ENCODE measurements around the gene TRIM71.

Gene TRIM71

GRCh38 chr3:32856355-32856889 is 38.6 kb downstream of the TRIM71 start:
- Histone ChIP-seq H3K4me3 (ENCODE audit: low read length, poor library complexity, severe bottlenecking) (no peak overlapping the region), H3K9me2 (replicated peaks; ENCODE audit: low read depth, low read length) (no peaks in the 10 kb centered on the region), H3K9me3 (ENCODE audit: insufficient read depth, low read depth, low read length) (no peaks in the 10 kb centered on the region), H3K4me2 (ENCODE audit: low read depth, low read length, poor library complexity, severe bottlenecking) (no peak overlapping the region), H3K36me3 (ENCODE audit: insufficient read depth, low read length) (peaks cover 6% of the 10 kb centered on the region; the same call in 1 of the 2 replicates), H3F3A (ENCODE audit: low read depth) (no peaks in the 10 kb centered on the region), H3K9ac (ENCODE audit: low read depth, low read length, poor library complexity, severe bottlenecking) (no peak overlapping the region), H3K4me1 (ENCODE audit: insufficient read depth, low read length, poor library complexity, severe bottlenecking) (peaks cover 36% of the 10 kb centered on the region), H4K20me1 (ENCODE audit: insufficient read depth, low read length, poor library complexity, severe bottlenecking) (peaks cover 7% of the 10 kb centered on the region), H2AFZ (ENCODE audit: low read length) (no peak overlapping the region), H3K79me2 (ENCODE audit: insufficient read depth, low read length) (peaks cover 92% of the 10 kb centered on the region), H3K27me3 (ENCODE audit: insufficient read depth, low read length, poor library complexity, severe bottlenecking) (no peaks in the 10 kb centered on the region)
- TF ChIP-seq CTCF (conservative IDR thresholded peaks at IDR 0.05; ENCODE audit: low read length), result no peak
- no peak for TF ChIP-seq EZH2phosphoT487 (IDR thresholded peaks at IDR 0.05; ENCODE audit: borderline replicate concordance)

GRCh38 chr3:32856901-32857507 is 39.2 kb downstream of the TRIM71 start:
- no peak overlapping the region for H3K9ac ChIP-seq (ENCODE audit: low read depth, low read length, poor library complexity, severe bottlenecking)
- H3K9me3 ChIP-seq (ENCODE audit: insufficient read depth, low read depth, low read length), result no peaks in the 10 kb centered on the region
- H3F3A ChIP-seq (ENCODE audit: low read depth), result no peaks in the 10 kb centered on the region
- peaks cover 92% of the 10 kb centered on the region for H3K79me2 ChIP-seq (ENCODE audit: insufficient read depth, low read length)
- H3K9me2 ChIP-seq (replicated peaks; ENCODE audit: low read depth, low read length), result no peaks in the 10 kb centered on the region
- H4K20me1 ChIP-seq (ENCODE audit: insufficient read depth, low read length, poor library complexity, severe bottlenecking), result peaks cover 7% of the 10 kb centered on the region
- no peak overlapping the region for H2AFZ ChIP-seq (ENCODE audit: low read length)
- no peak overlapping the region for H3K4me2 ChIP-seq (ENCODE audit: low read depth, low read length, poor library complexity, severe bottlenecking)
- no peak overlapping the region for H3K4me3 ChIP-seq (ENCODE audit: low read length, poor library complexity, severe bottlenecking)
- H3K4me1 ChIP-seq (ENCODE audit: insufficient read depth, low read length, poor library complexity, severe bottlenecking), result peaks cover 31% of the 10 kb centered on the region
- H3K36me3 ChIP-seq (ENCODE audit: insufficient read depth, low read length), result peaks cover 10% of the 10 kb centered on the region; the same call in 1 of the 2 replicates
- no peak for TF ChIP-seq EZH2phosphoT487 (IDR thresholded peaks at IDR 0.05; ENCODE audit: borderline replicate concordance)
- no peak for TF ChIP-seq CTCF (conservative IDR thresholded peaks at IDR 0.05; ENCODE audit: low read length)
- no peaks in the 10 kb centered on the region for H3K27me3 ChIP-seq (ENCODE audit: insufficient read depth, low read length, poor library complexity, severe bottlenecking)

- H3K9ac ChIP-seq (ENCODE audit: low read depth, low read length, poor library complexity, severe bottlenecking), result no peak overlapping the region
- H2AFZ ChIP-seq (ENCODE audit: low read length), result no peak overlapping the region
- H4K20me1 ChIP-seq (ENCODE audit: insufficient read depth, low read length, poor library complexity, severe bottlenecking), result peaks cover 7% of the 10 kb centered on the region
- peaks cover 31% of the 10 kb centered on the region for H3K4me1 ChIP-seq (ENCODE audit: insufficient read depth, low read length, poor library complexity, severe bottlenecking)
- H3K27me3 ChIP-seq (ENCODE audit: insufficient read depth, low read length, poor library complexity, severe bottlenecking), result no peaks in the 10 kb centered on the region
- no peak overlapping the region for H3K4me2 ChIP-seq (ENCODE audit: low read depth, low read length, poor library complexity, severe bottlenecking)
- H3K79me2 ChIP-seq (ENCODE audit: insufficient read depth, low read length), result peaks cover 92% of the 10 kb centered on the region
- TF ChIP-seq EZH2phosphoT487 (IDR thresholded peaks at IDR 0.05; ENCODE audit: borderline replicate concordance), result no peak
- TF ChIP-seq CTCF (conservative IDR thresholded peaks at IDR 0.05; ENCODE audit: low read length), result no peak
- H3K4me3 ChIP-seq (ENCODE audit: low read length, poor library complexity, severe bottlenecking), result no peak overlapping the region
- H3K36me3 ChIP-seq (ENCODE audit: insufficient read depth, low read length), result peaks cover 10% of the 10 kb centered on the region; the same call in 1 of the 2 replicates
- no peaks in the 10 kb centered on the region for H3K9me3 ChIP-seq (ENCODE audit: insufficient read depth, low read depth, low read length)
- no peaks in the 10 kb centered on the region for H3F3A ChIP-seq (ENCODE audit: low read depth)
- no peaks in the 10 kb centered on the region for H3K9me2 ChIP-seq (replicated peaks; ENCODE audit: low read depth, low read length)
These were observed 40.1 kb downstream of the TRIM71 start for GRCh38 chr3:32857921-32858320.
